Ectodermal cell (in vitro differentiated cells): ENCODE data around the gene SPATS2.
A peak's percentile ranks its signal among the peaks of the same experiment; 100 is the strongest.

Experiments
- H3K27ac ChIP-seq: 2 replicates; pipeline ENCODE4 v1.7.0; 2013; ENCODE audit warnings: mild to moderate bottlenecking, low read depth, low read length; ENCODE audit not compliant: insufficient read depth, poor library complexity, severe bottlenecking
- H3K27me3 ChIP-seq: 2 replicates; pipeline ENCODE4 v1.7.0; 2013; ENCODE audit warnings: mild to moderate bottlenecking, low read length; ENCODE audit not compliant: insufficient read depth, control insufficient read depth, poor library complexity, severe bottlenecking
- H3K36me3 ChIP-seq: one replicate; pipeline ENCODE4 v1.7.0; 2013; ENCODE audit warnings: low read length; ENCODE audit not compliant: control insufficient read depth, insufficient read depth
- H3K4me1 ChIP-seq: one replicate; pipeline ENCODE4 v1.7.0; 2013; ENCODE audit warnings: low read length; ENCODE audit not compliant: control insufficient read depth, insufficient read depth
- H3K4me3 ChIP-seq: 2 replicates; pipeline ENCODE4 v1.7.0; 2013; ENCODE audit warnings: low read depth, low read length, control low read depth; ENCODE audit not compliant: insufficient read depth
- H3K9me3 ChIP-seq: 2 replicates; pipeline ENCODE4 v1.7.0; 2013; ENCODE audit warnings: mild to moderate bottlenecking, low read length, moderate library complexity; ENCODE audit not compliant: control insufficient read depth
- WGBS, 2 experiments: methylation state at CpG; one replicate each; pipeline ENCODE4 v1.1.7; 2013; ENCODE audit warnings: missing lambda C conversion rate in 2 of 2; 5-methylcytosine and 5-hydroxymethylcytosine counted together

SPATS2 gene

DNA sequence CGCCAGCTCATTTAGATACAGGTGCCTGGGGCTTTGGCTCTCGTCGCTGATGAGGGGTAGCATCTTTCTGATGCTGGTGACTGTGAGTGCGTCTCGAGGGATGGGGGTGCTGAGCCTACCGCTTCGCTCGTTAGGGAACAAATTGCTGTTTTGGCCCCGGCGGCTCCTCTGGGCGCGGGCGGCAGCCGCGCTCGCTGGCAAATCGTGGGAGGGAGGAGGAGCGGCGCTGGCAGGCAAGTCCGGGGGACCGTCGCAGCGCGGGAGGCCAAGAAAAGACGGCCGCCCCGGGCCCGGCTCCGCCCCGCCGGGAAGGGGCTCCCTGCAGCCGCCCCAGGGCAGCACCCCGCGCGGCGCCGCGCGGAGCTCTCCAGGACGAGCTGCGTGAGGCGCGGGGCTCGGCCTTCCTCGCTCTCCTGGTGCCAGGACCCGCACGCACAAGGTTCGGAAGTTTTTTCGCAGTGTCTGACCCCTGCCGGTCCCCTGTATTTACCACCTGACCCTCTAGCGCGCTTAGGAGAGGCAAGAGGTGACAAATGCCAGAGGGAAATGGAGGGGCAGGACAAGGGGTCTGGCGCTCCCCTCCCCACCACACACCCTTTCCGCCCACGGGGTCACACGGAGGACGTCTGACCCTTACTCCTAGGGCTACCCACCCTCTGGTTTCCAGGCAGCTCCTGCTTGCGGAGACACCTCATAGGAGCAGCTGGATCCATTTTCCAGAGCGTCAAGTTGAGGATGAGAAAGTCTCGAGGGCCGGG is 170.7 kb downstream of the SPATS2 start:
- WGBS, 2 experiments: 1% methylated on average over 61 of the region's 61 CpGs
- peaks cover 85% of the 10 kb centered on the region for H3K27me3 ChIP-seq
- no peak overlapping the region for H3K27ac ChIP-seq
- H3K4me3 ChIP-seq: peak overlapping the region; percentile 25
- H3K4me1 ChIP-seq: peaks cover 17% of the 10 kb centered on the region
- no peaks in the 10 kb centered on the region for H3K9me3 ChIP-seq
- H3K36me3 ChIP-seq: no peaks in the 10 kb centered on the region

DNA sequence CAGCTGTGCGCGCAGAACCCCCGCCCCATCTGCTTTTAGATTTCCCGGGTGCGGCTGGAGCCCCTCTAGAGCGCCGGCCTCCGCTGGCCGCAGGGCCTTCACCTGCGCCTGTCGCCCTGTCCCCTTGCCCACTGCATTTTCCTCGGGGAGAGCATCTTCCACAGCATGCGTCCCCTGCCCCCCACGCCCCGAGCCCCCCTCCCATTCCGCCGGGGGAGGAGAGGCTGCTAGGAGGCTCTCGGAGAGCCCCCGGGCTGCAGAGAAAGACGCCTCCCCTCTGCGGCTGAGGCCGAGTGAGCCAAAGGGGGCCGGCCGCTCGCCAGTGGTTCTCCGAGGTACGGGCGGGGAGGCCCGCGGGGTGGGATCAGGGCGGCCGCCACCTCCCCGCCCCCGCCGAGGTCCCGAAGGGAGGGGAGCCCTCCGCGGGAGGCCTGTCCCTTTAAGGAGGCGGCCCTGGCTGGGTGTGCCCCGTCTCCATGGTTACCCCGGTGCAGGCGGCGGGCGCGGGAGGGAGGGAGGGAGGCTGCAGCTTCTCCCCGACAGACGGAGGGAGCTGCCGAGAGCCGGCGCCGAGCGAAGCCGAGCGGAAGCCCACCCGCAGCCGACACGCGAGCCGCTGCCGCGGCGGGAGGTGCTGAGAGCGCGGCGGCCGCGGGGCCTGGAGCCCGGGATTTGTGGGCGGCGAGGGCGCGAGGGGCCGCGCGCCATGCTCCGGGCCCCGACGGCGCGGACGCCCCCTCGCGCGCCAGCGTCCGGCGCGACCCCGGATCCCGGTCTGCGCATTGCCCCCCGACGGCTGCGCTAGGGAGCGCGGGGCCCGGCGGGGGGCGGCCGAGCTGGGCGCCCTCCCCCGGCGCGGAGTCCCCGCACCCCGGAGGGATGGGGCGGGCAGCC is 171.5 kb downstream of the SPATS2 start, which contains the start of gene KCNH3:
Gene KCNH3 (plus strand): TSS at position 521 of the 894 bp plus-strand sequence. CDS start 387 bp downstream, outside the sequence.
- Histone ChIP-seq H3K4me3 (peak within 1 kb of the TSS; percentile 25), H3K27me3 (peaks cover 93% of the 10 kb centered on the region), H3K9me3 (no peaks in the 10 kb centered on the region), H3K36me3 (no peaks in the 10 kb centered on the region), H3K4me1 (peaks cover 17% of the 10 kb centered on the region), H3K27ac (no peak within 1 kb of the TSS)
- 2% methylated on average over 105 to 106 of the region's 107 CpGs for WGBS, 2 experiments

GRCh38 chr12:49539406-49540228 is 172.4 kb downstream of the SPATS2 start:
- Histone ChIP-seq H3K36me3 (no peaks in the 10 kb centered on the region), H3K4me3 (no peak overlapping the region), H3K27ac (no peak overlapping the region), H3K4me1 (peaks cover 17% of the 10 kb centered on the region), H3K27me3 (peaks cover 100% of the 10 kb centered on the region), H3K9me3 (no peaks in the 10 kb centered on the region)
- WGBS, 2 experiments: 18% methylated on average over 47 of the region's 47 CpGs

GRCh38 chr12:49540229-49541139 is 173.2 kb downstream of the SPATS2 start:
- WGBS, 2 experiments: 55 to 61% methylated on average over 21 of the region's 21 CpGs
- no peaks in the 10 kb centered on the region for H3K36me3 ChIP-seq
- peaks cover 100% of the 10 kb centered on the region for H3K27me3 ChIP-seq
- peaks cover 17% of the 10 kb centered on the region for H3K4me1 ChIP-seq
- H3K4me3 ChIP-seq: no peak overlapping the region
- H3K27ac ChIP-seq: no peak overlapping the region
- H3K9me3 ChIP-seq: no peaks in the 10 kb centered on the region

DNA sequence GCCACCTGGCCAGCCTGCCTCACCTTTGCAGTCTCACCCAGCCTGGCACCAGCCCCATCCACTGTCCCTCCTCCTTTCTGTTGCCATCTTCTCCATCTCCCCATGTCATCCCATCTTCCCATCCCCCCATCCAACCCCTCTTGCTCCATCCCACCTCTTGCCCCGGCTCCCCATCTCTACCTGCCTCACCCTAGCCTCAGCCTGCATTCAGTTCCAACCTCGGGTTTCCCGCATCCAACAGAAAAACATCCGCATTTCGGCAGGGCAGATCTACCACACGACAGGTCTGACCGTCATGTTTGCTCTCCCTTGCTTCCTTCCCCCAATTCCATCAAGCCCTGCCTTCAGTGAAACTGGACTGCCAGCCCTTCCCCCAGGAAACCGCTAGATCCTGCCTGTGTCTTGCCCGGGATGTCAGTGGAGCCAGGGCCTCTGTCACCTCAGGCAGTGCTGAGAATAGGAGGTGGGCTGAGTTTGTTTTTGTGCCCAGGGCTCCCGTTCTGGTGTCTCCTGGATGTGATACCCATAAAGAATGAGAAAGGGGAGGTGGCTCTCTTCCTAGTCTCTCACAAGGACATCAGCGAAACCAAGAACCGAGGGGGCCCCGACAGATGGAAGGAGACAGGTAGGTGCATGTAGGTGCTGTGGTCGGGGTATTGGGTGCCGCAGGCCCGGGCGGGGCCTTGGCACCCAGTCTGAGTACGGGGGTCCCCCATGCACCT is 174.0 kb downstream of the SPATS2 start:
- no peak overlapping the region for H3K4me3 ChIP-seq
- WGBS, 2 experiments: 82 to 83% methylated on average over 18 of the region's 18 CpGs
- no peaks in the 10 kb centered on the region for H3K36me3 ChIP-seq
- peaks cover 17% of the 10 kb centered on the region for H3K4me1 ChIP-seq
- no peaks in the 10 kb centered on the region for H3K9me3 ChIP-seq
- H3K27me3 ChIP-seq: peaks cover 100% of the 10 kb centered on the region
- no peak overlapping the region for H3K27ac ChIP-seq

DNA sequence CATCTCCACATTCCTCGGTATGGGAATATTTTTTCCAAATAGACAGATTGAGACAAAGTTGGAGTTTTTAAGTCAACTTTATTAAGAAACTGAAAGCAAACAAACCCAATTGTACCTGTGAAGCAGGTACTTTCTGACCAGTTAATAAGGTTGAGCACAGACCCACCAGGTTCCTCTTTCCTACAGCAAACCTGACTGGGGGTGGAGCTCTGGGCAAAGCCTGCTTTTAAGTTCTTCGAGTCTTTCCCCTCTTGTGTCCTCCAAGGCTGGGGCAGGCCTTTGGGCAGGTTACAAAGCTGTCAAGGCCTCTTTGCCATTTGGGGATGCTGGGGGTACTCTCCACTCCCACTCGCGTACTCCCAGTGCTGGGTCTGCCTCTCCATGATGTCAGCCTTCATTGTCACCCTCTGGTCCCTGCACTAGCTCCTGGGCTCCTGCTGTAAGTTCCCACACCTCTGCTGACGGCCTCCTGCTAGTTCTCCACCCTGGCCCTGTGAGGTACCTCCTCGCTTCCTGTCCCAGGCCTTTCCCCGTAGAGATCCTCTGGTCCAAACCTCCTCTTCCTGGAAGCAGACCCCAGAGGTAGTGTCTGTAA is 174.7 kb downstream of the SPATS2 start:
- H3K36me3 ChIP-seq: no peaks in the 10 kb centered on the region
- H3K27me3 ChIP-seq: peaks cover 99% of the 10 kb centered on the region
- WGBS, 2 experiments: 89 to 90% methylated on average over 6 to 7 of the region's 7 CpGs
- no peak overlapping the region for H3K27ac ChIP-seq
- peaks cover 17% of the 10 kb centered on the region for H3K4me1 ChIP-seq
- no peaks in the 10 kb centered on the region for H3K9me3 ChIP-seq
- no peak overlapping the region for H3K4me3 ChIP-seq

DNA sequence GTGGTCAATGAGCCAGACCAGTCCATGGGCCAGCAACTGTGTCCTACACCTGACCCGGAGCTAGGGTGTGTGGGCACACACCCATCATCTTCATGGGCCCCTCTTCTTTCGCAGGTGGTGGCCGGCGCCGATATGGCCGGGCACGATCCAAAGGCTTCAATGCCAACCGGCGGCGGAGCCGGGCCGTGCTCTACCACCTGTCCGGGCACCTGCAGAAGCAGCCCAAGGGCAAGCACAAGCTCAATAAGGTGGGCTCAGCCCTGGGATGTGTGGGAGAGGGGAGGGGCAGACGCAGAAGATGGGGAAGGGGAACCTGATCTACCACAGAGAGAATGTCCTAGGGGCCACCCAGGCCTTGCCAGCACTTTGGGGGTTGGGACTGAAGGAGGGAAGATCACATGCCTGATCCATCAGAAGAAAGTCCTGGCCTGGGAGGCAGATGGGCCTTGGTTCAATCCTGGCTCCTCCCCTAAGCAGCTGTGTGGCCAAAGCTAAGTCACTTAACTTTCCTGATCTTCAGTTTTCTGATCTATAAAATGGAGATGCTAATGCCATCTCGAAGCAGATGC is 175.4 kb downstream of the SPATS2 start:
- no peaks in the 10 kb centered on the region for H3K9me3 ChIP-seq
- peaks cover 12% of the 10 kb centered on the region for H3K4me1 ChIP-seq
- no peak overlapping the region for H3K27ac ChIP-seq
- no peaks in the 10 kb centered on the region for H3K36me3 ChIP-seq
- no peak overlapping the region for H3K4me3 ChIP-seq
- 94 to 95% methylated on average over 15 of the region's 15 CpGs for WGBS, 2 experiments
- H3K27me3 ChIP-seq: peaks cover 99% of the 10 kb centered on the region

- WGBS, 2 experiments: 72 to 77% methylated on average over 20 of the region's 20 CpGs
- H3K4me3 ChIP-seq: no peak overlapping the region
- peaks cover 99% of the 10 kb centered on the region for H3K27me3 ChIP-seq
- no peaks in the 10 kb centered on the region for H3K9me3 ChIP-seq
- no peak overlapping the region for H3K27ac ChIP-seq
- peaks cover 5% of the 10 kb centered on the region for H3K4me1 ChIP-seq
- H3K36me3 ChIP-seq: no peaks in the 10 kb centered on the region
Observed at GRCh38 chr12:49543221-49543913, 176.1 kb downstream of the SPATS2 start.
